Nephron (organoid): ENCODE data around the gene TAMM41.

Experiments
- H3K27ac Mint-ChIP-seq, 3 experiments: 2 replicates each; pipeline ENCODE4 v1.8.0; 2020; ENCODE audit warnings: mixed read lengths in 3 of 3, mild to moderate bottlenecking in 2 of 3, moderate library complexity in 1 of 3
- H3K27me3 Mint-ChIP-seq: 2 replicates; pipeline ENCODE4 v1.8.0; 2021; ENCODE audit warnings: low read depth, mild to moderate bottlenecking, moderate library complexity, mixed read lengths
- H3K36me3 Mint-ChIP-seq: 2 replicates; pipeline ENCODE4 v1.8.0; 2020; ENCODE audit warnings: low read depth, mixed read lengths
- H3K4me1 Mint-ChIP-seq: 2 replicates; pipeline ENCODE4 v1.8.0; 2020; ENCODE audit warnings: mixed read lengths
- H3K4me3 Mint-ChIP-seq, 3 experiments: 2 replicates each; pipeline ENCODE4 v1.8.0; 2020; ENCODE audit warnings: mild to moderate bottlenecking in 3 of 3, mixed read lengths in 3 of 3, moderate library complexity in 2 of 3
- H3K9me3 Mint-ChIP-seq: 2 replicates; pipeline ENCODE4 v1.8.0; 2020; ENCODE audit warnings: mixed read lengths
- CTCF ChIP-seq, 3 experiments: fragments of 200-600 bp; sonication (generic); IDR thresholded peaks; one replicate each; pipeline ENCODE4 v1.5.0; 2021; ENCODE audit warnings: antibody characterized with exemption in 3 of 3; ENCODE audit not compliant: unreplicated experiment in 3 of 3

The TAMM41 gene

GRCh38 chr3:11832981-11833905 is 13.4 kb downstream of the TAMM41 start:
- peaks cover 43% of the 10 kb centered on the region for H3K36me3 Mint-ChIP-seq
- H3K27ac Mint-ChIP-seq, result peak overlapping the region in 1 of 3 experiments; percentile 28
- no peaks in the 10 kb centered on the region for H3K9me3 Mint-ChIP-seq
- peaks cover 6% of the 10 kb centered on the region for H3K4me1 Mint-ChIP-seq
- H3K4me3 Mint-ChIP-seq, result no peak overlapping the region
- no peaks in the 10 kb centered on the region for H3K27me3 Mint-ChIP-seq
- no peak for TF ChIP-seq CTCF (IDR thresholded peaks at IDR 0.05; ENCODE audit: unreplicated experiment in 3 of 3)

- Mint-ChIP-seq H3K4me3 (no peak overlapping the region), H3K27ac (peak overlapping the region in 1 of 3 experiments; percentile 17)
- TF ChIP-seq CTCF (IDR thresholded peaks at IDR 0.05; ENCODE audit: unreplicated experiment in 3 of 3), result no peak
These were observed 17.3 kb downstream of the TAMM41 start for GRCh38 chr3:11829416-11829815.

GRCh38 chr3:11826628-11827265 is 19.9 kb downstream of the TAMM41 start:
- H3K36me3 Mint-ChIP-seq, result peaks cover 65% of the 10 kb centered on the region
- H3K9me3 Mint-ChIP-seq, result no peaks in the 10 kb centered on the region
- no peaks in the 10 kb centered on the region for H3K4me1 Mint-ChIP-seq
- no peak for TF ChIP-seq CTCF (IDR thresholded peaks at IDR 0.05; ENCODE audit: unreplicated experiment in 3 of 3)
- H3K27me3 Mint-ChIP-seq, result no peaks in the 10 kb centered on the region
- H3K27ac Mint-ChIP-seq, result peak overlapping the region in 2 of 3 experiments; percentile 43 to 68
- no peak overlapping the region for H3K4me3 Mint-ChIP-seq

More at GRCh38 chr3:11829416-11829815, 17.3 kb downstream of the TAMM41 start:
- H3K4me1 Mint-ChIP-seq, result peaks cover 6% of the 10 kb centered on the region
- H3K27me3 Mint-ChIP-seq, result no peaks in the 10 kb centered on the region
- no peaks in the 10 kb centered on the region for H3K9me3 Mint-ChIP-seq
- H3K36me3 Mint-ChIP-seq, result peaks cover 64% of the 10 kb centered on the region

GRCh38 chr3:11825301-11825700 is 21.4 kb downstream of the TAMM41 start:
- no peak for TF ChIP-seq CTCF (IDR thresholded peaks at IDR 0.05; ENCODE audit: unreplicated experiment in 3 of 3)
- no peaks in the 10 kb centered on the region for H3K9me3 Mint-ChIP-seq
- no peaks in the 10 kb centered on the region for H3K27me3 Mint-ChIP-seq
- no peak overlapping the region for H3K4me3 Mint-ChIP-seq
- peaks cover 65% of the 10 kb centered on the region for H3K36me3 Mint-ChIP-seq
- H3K27ac Mint-ChIP-seq, result no peak overlapping the region
- peaks cover 2% of the 10 kb centered on the region for H3K4me1 Mint-ChIP-seq

- H3K9me3 Mint-ChIP-seq, result no peaks in the 10 kb centered on the region
- H3K27me3 Mint-ChIP-seq, result no peaks in the 10 kb centered on the region
- H3K27ac Mint-ChIP-seq, result no peak overlapping the region
- peaks cover 17% of the 10 kb centered on the region for H3K4me1 Mint-ChIP-seq
- peaks cover 58% of the 10 kb centered on the region for H3K36me3 Mint-ChIP-seq
- TF ChIP-seq CTCF (IDR thresholded peaks at IDR 0.05; ENCODE audit: unreplicated experiment in 3 of 3), result no peak
- H3K4me3 Mint-ChIP-seq, result no peak overlapping the region
These were observed 26.1 kb downstream of the TAMM41 start for GRCh38 chr3:11820531-11821041.
